ENCODE data around the gene KAT6B. TPM values are rescaled to one million over a fixed set of nuclear protein-coding genes. Genes with fewer than 3 reads are reported as not detected.

The KAT6B gene
- total and polyA plus RNA-seq, 2 of the 8 experiments (the other 6 are each of a cell fraction or from before 2014, with no cell fraction given): 7.3 to 30.8 TPM

DNA sequence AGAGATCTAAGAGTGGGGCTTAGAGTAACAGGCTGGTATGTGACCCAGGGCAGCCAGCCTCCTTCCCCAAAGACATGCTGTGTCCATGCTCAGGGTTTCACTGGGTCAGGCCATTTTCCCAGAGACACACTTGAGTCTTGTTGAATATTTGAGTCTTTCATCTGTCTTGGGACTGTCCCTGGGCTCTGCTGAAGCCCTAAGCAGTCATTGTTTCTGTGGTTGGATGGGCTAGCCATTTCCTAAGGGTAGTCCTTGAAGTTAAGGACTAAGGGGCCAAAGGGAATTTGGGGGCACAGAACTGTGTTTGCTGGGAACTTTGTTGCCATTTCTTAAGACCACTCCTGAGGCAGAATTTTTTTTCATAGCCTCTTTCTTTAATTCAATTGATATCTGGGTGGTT, 186.6 kb downstream of the KAT6B start (continued):
- TF ChIP-seq, protein P1, sequence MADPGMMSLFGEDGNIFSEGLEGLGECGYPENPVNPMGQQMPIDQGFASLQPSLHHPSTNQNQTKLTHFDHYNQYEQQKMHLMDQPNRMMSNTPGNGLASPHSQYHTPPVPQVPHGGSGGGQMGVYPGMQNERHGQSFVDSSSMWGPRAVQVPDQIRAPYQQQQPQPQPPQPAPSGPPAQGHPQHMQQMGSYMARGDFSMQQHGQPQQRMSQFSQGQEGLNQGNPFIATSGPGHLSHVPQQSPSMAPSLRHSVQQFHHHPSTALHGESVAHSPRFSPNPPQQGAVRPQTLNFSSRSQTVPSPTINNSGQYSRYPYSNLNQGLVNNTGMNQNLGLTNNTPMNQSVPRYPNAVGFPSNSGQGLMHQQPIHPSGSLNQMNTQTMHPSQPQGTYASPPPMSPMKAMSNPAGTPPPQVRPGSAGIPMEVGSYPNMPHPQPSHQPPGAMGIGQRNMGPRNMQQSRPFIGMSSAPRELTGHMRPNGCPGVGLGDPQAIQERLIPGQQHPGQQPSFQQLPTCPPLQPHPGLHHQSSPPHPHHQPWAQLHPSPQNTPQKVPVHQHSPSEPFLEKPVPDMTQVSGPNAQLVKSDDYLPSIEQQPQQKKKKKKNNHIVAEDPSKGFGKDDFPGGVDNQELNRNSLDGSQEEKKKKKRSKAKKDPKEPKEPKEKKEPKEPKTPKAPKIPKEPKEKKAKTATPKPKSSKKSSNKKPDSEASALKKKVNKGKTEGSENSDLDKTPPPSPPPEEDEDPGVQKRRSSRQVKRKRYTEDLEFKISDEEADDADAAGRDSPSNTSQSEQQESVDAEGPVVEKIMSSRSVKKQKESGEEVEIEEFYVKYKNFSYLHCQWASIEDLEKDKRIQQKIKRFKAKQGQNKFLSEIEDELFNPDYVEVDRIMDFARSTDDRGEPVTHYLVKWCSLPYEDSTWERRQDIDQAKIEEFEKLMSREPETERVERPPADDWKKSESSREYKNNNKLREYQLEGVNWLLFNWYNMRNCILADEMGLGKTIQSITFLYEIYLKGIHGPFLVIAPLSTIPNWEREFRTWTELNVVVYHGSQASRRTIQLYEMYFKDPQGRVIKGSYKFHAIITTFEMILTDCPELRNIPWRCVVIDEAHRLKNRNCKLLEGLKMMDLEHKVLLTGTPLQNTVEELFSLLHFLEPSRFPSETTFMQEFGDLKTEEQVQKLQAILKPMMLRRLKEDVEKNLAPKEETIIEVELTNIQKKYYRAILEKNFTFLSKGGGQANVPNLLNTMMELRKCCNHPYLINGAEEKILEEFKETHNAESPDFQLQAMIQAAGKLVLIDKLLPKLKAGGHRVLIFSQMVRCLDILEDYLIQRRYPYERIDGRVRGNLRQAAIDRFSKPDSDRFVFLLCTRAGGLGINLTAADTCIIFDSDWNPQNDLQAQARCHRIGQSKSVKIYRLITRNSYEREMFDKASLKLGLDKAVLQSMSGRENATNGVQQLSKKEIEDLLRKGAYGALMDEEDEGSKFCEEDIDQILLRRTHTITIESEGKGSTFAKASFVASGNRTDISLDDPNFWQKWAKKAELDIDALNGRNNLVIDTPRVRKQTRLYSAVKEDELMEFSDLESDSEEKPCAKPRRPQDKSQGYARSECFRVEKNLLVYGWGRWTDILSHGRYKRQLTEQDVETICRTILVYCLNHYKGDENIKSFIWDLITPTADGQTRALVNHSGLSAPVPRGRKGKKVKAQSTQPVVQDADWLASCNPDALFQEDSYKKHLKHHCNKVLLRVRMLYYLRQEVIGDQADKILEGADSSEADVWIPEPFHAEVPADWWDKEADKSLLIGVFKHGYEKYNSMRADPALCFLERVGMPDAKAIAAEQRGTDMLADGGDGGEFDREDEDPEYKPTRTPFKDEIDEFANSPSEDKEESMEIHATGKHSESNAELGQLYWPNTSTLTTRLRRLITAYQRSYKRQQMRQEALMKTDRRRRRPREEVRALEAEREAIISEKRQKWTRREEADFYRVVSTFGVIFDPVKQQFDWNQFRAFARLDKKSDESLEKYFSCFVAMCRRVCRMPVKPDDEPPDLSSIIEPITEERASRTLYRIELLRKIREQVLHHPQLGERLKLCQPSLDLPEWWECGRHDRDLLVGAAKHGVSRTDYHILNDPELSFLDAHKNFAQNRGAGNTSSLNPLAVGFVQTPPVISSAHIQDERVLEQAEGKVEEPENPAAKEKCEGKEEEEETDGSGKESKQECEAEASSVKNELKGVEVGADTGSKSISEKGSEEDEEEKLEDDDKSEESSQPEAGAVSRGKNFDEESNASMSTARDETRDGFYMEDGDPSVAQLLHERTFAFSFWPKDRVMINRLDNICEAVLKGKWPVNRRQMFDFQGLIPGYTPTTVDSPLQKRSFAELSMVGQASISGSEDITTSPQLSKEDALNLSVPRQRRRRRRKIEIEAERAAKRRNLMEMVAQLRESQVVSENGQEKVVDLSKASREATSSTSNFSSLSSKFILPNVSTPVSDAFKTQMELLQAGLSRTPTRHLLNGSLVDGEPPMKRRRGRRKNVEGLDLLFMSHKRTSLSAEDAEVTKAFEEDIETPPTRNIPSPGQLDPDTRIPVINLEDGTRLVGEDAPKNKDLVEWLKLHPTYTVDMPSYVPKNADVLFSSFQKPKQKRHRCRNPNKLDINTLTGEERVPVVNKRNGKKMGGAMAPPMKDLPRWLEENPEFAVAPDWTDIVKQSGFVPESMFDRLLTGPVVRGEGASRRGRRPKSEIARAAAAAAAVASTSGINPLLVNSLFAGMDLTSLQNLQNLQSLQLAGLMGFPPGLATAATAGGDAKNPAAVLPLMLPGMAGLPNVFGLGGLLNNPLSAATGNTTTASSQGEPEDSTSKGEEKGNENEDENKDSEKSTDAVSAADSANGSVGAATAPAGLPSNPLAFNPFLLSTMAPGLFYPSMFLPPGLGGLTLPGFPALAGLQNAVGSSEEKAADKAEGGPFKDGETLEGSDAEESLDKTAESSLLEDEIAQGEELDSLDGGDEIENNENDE (IDR thresholded peaks at IDR 0.05; ENCODE audit: insufficient replicate concordance, low read length): no peak
- TF ChIP-seq GTF2F1 (IDR thresholded peaks at IDR 0.05; ENCODE audit: borderline replicate concordance, low read depth, low read length): no peak
- no peak for TF ChIP-seq CTBP2 (IDR thresholded peaks at IDR 0.05; ENCODE audit: borderline replicate concordance, insufficient read depth, insufficient read length, low read length)
- TF ChIP-seq CREB1 (IDR thresholded peaks at IDR 0.05): no peak
- no peak for TF ChIP-seq CBX8 (IDR thresholded peaks at IDR 0.05; ENCODE audit: borderline replicate concordance, low read depth, low read length)
- TF ChIP-seq SUZ12 (IDR thresholded peaks at IDR 0.05; ENCODE audit: low read length): no peak
- TF ChIP-seq SAP30 (IDR thresholded peaks at IDR 0.05; ENCODE audit: insufficient read depth, insufficient replicate concordance, low read length): no peak

Measured in H1 (cell line).